Endothelial cell (in vitro differentiated cells): ENCODE data around the gene RAB17. TPM values are rescaled to one million over a fixed set of nuclear protein-coding genes. Genes with fewer than 3 reads are reported as not detected.
A peak's percentile ranks its signal among the peaks of the same experiment; 100 is the strongest.

ENCODE experiments used
- DNase-seq: peaks from one replicate; pipeline ENCODE4 v3.0.0; 2021; ENCODE audit warnings: low spot score
- H3K27ac Mint-ChIP-seq: one replicate; pipeline ENCODE4 v1.8.0; 2021; ENCODE audit warnings: mixed read lengths, inconsistent platforms; ENCODE audit not compliant: unreplicated experiment
- H3K27me3 Mint-ChIP-seq: one replicate; pipeline ENCODE4 v1.8.0; 2021; ENCODE audit warnings: mild to moderate bottlenecking, moderate library complexity, mixed read lengths, inconsistent platforms; ENCODE audit not compliant: unreplicated experiment
- H3K36me3 Mint-ChIP-seq: one replicate; pipeline ENCODE4 v1.8.0; 2021; ENCODE audit warnings: mild to moderate bottlenecking, low read depth, mixed read lengths, inconsistent platforms; ENCODE audit not compliant: unreplicated experiment
- H3K4me1 Mint-ChIP-seq: one replicate; pipeline ENCODE4 v1.8.0; 2021; ENCODE audit warnings: mild to moderate bottlenecking, mixed read lengths, inconsistent platforms; ENCODE audit not compliant: unreplicated experiment
- H3K4me3 Mint-ChIP-seq: one replicate; pipeline ENCODE4 v1.8.0; 2021; ENCODE audit warnings: mild to moderate bottlenecking, mixed read lengths, inconsistent platforms; ENCODE audit not compliant: unreplicated experiment
- H3K9me3 Mint-ChIP-seq: one replicate; pipeline ENCODE4 v1.8.0; 2021; ENCODE audit warnings: mixed read lengths, inconsistent platforms; ENCODE audit not compliant: unreplicated experiment
- CTCF ChIP-seq: fragments of 200-600 bp; sonication (generic); IDR thresholded peaks from one replicate; pipeline ENCODE4 v1.5.0; 2021; ENCODE audit warnings: antibody characterized with exemption; ENCODE audit not compliant: unreplicated experiment
- total RNA-seq: library from RNA; stranded (reverse); fragmentation: NEBNext Ultra II Directional; extraction: Animal tissue kit (Norgen Biotek cat#: 25700); gene quantifications from one replicate; pipeline ENCODE4 v1.2.1, GENCODE V29; 2021; ENCODE audit not compliant: unreplicated experiment

Gene RAB17
- total RNA-seq, 1 donor from 2014 or later = 1.5 TPM

- Mint-ChIP-seq H3K36me3 (peaks cover 34% of the 10 kb centered on the region), H3K27ac (no peak overlapping the region), H3K9me3 (peaks cover 4% of the 10 kb centered on the region), H3K4me1 (peaks cover 25% of the 10 kb centered on the region), H3K27me3 (peaks cover 11% of the 10 kb centered on the region), H3K4me3 (no peak overlapping the region)
- TF ChIP-seq CTCF = no peak
- no peak for DNase-seq
Measured at GRCh38 chr2:237631007-237631785, 40.7 kb upstream of the RAB17 start.

GRCh38 chr2:237630216-237631000 lies 39.9 kb upstream of the RAB17 start:
- Mint-ChIP-seq H3K27ac (no peak overlapping the region), H3K27me3 (peaks cover 13% of the 10 kb centered on the region), H3K9me3 (peaks cover 4% of the 10 kb centered on the region), H3K4me3 (peak overlapping the region; percentile 53), H3K4me1 (peaks cover 31% of the 10 kb centered on the region), H3K36me3 (peaks cover 34% of the 10 kb centered on the region)
- TF ChIP-seq CTCF = no peak
- DNase-seq = no peak

- no peak overlapping the region for H3K27ac Mint-ChIP-seq
- H3K4me1 Mint-ChIP-seq = peaks cover 35% of the 10 kb centered on the region
- no peak for TF ChIP-seq CTCF
- peaks cover under 1% of the 10 kb centered on the region for H3K9me3 Mint-ChIP-seq
- DNase-seq = no peak
- peak overlapping the region; percentile 53 for H3K4me3 Mint-ChIP-seq
- H3K36me3 Mint-ChIP-seq = peaks cover 30% of the 10 kb centered on the region
- H3K27me3 Mint-ChIP-seq = peaks cover 13% of the 10 kb centered on the region
Measured at GRCh38 chr2:237629739-237630138, 39.2 kb upstream of the RAB17 start.

- peaks cover 35% of the 10 kb centered on the region for H3K4me1 Mint-ChIP-seq
- H3K4me3 Mint-ChIP-seq = peak overlapping the region; percentile 90
- no peak for TF ChIP-seq CTCF
- peaks cover 13% of the 10 kb centered on the region for H3K27me3 Mint-ChIP-seq
- H3K9me3 Mint-ChIP-seq = no peaks in the 10 kb centered on the region
- H3K36me3 Mint-ChIP-seq = peaks cover 24% of the 10 kb centered on the region
- DNase-seq = no peak
- H3K27ac Mint-ChIP-seq = no peak overlapping the region
Measured at GRCh38 chr2:237629188-237629534, 38.6 kb upstream of the RAB17 start.
